ENCODE data around the gene SAMD14.

DNA sequence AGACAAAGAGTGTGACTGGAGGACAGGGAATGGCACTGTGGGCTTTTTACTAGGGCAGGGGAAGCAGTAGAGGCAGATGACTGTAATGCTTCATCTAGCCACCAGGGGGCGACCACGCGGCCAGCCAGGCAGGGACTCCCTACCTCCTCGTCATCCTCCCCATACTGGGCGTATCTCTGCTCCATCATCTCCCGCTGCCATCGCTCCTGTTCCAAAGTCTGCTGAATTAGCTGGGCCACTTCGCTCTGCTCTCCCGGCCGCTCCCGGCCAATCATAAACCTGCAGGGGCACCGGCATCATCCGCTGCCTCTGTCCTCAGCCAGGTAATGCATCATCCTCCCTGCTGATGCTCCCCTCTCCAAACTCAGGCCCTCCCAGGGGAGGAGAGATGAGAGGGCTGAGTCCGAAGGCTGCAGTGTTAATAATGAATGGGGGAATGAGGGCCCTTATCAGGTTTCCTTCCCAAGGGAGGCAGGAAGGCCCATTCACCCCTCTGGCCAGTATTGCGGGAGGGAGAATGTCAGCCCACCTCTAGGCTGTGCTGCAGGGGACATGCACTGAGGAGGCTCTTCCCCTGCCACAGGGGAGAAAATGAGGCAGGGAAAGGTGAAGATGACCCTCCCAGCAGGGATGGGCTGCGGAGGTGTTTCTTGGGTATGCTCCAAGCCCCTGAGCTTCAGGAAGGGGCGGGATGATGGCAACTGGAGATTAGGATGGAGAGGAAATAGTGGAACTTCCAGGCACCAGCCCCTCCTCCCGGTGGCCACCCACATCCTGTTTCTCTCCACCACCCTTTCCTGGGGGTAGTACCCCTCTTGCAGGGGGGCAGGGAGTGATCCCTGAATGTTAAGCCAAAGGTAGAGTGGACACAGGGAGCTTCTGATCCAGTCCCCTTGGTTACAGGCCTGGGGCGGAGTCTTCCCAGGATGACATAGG lies 10.3 kb upstream of the SAMD14 start:
- TF ChIP-seq, protein P1, sequence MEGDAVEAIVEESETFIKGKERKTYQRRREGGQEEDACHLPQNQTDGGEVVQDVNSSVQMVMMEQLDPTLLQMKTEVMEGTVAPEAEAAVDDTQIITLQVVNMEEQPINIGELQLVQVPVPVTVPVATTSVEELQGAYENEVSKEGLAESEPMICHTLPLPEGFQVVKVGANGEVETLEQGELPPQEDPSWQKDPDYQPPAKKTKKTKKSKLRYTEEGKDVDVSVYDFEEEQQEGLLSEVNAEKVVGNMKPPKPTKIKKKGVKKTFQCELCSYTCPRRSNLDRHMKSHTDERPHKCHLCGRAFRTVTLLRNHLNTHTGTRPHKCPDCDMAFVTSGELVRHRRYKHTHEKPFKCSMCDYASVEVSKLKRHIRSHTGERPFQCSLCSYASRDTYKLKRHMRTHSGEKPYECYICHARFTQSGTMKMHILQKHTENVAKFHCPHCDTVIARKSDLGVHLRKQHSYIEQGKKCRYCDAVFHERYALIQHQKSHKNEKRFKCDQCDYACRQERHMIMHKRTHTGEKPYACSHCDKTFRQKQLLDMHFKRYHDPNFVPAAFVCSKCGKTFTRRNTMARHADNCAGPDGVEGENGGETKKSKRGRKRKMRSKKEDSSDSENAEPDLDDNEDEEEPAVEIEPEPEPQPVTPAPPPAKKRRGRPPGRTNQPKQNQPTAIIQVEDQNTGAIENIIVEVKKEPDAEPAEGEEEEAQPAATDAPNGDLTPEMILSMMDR (IDR thresholded peaks at IDR 0.05), result peak; percentile 92
- no peak for TF ChIP-seq EZH2 (IDR thresholded peaks at IDR 0.05; ENCODE audit: borderline replicate concordance, insufficient read depth, low read depth, low read length, poor library complexity, severe bottlenecking)
